NCI-H2196 (cell line): Measurements from ENCODE around the gene CDH22.

ENCODE experiments used
- DNase-seq: peaks from one replicate; lab custom pipeline; 2025; ENCODE audit not compliant: unreplicated experiment; lab: John Stamatoyannopoulos, UW

The CDH22 gene

DNA sequence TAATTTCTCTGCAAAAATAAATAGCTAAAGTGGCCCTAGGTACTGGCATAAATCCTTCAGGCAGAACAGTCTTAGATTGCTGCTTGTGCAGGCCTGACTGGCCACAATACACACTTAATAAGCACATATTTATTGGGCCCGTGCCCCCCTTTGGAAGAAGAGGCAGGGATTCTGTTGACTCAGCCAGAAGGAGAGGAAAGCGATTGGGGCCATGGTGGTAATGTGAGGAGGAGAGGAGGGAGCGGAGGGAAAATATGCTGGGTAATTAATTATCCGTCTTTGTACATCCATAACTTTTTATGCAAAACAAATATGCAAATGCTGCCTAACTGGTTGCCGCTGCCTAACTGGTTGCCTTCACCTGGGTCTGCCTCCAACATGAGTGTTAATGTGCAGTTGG is 154.0 kb downstream of the CDH22 start:
- no peak for DNase-seq

DNA sequence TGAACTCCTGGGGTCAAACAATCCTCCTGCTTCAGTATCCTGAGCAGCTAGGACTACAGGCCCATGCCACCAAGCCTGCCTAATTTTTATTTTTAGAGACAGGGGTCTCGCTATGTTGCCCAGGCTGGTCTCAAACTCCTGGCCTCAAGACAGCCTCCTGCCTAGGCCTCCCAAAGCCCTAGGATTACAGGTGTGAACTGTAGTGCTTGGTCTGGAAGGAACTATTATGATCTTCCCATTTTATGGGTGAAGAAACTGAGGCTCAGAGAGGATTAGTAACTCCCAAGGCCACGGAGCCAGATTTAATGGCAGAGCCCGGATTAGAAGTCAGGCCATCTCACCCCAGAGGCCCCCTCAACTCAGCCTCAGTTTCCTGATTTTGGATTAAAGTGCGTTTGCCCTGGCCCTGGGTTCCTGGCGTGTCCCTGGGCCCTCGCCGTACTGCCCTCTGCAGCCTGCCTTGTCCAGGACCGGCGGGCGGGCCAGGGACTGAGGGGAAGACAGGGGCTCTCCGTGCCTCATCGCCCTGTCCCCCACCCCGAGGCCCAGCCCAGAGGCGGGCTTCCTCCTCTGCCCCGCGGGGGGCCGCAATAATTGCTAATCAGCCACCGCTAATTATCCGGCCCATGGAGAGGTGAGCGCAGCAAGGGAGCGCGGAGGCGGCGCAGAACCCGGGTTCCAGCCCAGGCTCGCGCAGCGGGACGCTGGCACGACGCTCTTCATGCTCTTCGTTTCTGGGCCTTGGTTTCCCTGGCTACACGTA is 155.3 kb downstream of the CDH22 start:
- no peak for DNase-seq

DNA sequence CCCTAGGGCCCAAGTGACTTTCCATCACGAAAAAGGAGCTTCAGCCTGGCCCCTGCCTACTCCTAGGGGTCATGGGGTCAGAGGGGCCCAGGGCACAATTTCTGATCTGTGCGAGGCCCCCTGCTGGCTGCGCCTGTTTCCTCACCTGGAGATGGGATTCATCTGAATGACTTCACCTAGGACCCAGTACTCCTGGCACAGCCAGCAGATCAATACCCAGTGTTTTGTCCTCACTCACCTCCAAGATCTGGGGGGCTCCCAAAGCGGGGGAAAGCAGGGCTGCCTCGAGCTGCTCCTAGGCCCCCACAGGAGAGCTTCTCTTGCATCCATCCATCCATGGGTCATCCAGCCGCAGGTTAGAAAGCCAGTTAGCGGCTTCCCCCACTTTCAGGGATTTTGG is 156.4 kb downstream of the CDH22 start:
- no peak for DNase-seq

DNA sequence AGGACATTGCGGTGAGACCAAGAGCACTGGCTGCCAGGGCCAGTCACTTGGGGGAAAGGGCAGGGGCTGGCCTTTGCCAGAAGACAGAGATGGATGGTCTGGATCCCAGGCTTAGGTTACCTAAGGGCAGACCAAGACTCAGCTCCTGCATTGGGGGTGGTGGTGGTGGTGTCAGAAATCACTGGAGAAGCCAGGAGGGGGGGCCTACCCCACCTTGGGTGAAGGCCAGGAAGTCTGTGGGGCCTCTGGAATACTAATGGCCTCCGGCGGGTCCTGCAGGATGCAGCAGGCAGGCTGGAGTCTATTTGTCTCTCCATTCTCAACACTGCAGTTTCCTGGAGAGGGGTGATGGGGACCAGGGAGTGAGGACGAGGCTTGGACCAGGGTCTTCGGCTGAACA is 157.4 kb downstream of the CDH22 start:
- no peak for DNase-seq

DNA sequence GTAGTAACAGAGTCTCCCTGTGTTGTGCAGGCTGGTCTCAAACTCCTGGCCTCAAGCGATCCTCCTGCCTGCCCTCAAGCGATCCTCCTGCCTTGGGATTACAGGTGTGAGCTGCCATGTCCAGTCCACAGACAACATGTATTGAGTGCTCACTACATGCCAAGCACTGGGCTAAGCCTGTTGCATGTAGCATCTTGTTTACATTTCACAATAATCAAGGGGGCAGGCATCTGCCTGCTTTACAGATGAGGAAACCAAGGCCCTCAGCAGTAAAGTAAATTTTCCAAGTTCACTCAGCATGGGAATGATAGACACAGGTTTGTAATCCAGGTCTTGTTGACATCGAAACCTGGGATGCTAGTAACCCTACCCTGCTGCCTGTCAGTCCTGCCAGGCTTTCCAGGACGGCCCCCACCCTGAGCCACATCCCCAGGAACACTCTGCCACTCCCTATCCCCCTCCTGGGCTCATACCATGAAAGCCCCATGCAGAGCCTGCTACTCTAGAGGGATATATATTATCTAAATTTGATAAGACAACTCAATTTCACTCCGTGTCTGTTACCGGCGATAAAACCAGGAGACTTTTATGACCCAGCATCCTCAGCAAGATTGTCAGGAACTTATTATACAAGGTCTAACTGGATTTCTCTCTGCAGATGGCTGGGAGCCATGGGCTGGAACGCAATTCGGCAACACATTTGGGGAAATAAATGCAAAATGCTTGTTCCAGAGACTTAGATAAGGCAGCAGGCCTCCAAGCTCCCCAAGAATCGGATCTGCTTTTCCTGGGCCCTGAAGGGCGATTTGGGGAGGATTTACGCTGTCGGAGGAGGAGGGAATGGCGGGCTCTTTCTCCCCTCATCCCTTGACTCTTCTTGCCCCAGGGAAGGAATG is 159.7 kb downstream of the CDH22 start:
- DNase-seq = no peak

DNA sequence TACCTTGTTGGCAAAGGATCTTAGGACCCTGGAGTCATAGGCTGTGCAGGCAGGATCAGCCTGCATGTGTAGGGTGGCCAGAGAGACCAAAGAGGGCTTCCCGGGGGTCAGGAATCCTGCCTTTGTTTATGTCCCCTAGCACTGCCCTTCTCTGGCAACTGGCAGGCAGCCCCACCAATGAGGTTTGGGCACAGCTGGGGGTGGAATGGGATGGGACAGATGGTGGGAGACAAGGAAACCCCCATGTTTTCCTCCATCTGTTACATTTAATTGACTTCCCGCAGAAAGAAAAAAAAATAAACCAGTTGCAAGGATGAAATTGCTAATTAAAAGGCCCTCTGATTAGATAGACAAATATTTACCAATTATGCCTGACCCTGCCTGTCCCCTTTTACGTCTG is 162.6 kb downstream of the CDH22 start:
- DNase-seq = no peak

DNA sequence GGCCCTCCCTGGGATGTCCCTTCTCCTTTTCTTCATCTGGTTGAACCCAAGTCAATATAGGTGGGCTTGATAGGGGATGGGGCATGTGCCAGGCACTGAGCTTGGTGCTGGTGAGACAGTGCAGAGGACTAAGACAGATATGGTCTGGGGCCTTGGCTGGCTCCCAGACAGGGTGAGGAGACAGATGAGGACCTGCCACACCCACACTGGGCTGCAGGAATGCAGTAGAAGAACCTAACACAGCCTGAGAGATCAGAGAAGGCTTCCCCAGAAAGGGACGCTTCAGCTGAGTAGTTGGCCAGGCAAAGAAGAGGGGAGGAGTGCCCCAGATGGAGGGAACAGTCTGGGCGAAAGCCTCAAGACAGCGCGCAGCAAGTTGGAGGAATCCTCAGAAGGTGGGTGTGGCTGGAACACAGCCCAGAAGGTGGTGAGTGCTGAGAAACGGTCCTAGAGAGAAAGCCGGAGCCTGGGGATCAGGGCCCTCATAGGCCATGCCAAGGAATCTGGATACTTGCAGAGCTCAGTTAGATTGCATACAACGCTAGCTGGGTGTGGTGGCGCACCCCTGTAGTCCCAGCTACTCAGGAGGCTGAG is 163.8 kb downstream of the CDH22 start:
- DNase-seq = no peak

DNA sequence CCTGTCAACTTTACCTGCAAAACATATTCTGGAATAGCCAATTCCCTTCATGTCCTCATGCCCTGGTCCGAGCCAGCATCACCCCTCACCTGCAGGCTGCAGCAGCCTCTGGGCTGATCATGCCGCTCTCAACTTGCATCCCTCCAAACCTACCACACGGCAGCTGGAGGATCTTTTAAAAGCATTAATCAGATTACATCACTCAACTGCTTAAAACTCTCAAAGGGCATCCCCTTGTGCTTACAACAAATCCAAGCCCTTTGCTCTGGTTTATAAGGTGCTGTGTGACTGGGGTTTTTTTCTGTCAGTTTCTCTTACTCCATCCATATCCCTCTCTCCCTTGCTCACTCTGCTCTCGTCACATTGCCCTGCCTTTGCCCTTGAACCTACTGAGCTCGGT is 166.2 kb downstream of the CDH22 start:
- DNase-seq = no peak

DNA sequence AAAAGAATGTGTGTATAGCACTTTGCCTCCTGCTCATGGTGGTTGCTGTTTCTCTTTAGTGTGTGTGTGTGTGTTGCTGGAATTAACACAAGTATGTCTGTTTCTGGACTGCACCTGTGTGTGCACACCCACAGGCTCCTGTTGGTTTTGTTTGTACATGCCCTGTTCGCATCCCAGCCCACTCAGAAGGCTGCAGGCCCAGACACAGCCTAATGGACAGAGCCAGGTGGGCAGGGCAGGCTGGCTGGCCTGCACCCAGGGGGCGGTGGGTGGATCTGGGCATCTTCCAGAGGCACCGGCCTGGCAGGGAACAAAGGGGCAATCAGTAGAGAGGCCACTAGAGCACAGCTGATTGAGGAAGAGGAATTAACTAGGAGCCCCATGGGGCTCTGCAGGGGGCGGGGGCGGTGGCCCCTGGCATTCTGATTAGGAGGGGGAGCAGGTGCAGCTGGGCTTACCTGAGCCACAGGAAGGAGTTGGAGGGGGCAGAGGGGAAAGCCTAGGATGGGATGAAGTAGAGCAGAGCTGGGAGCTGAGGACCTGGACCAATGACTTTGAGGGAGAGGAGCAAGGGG is 168.3 kb downstream of the CDH22 start:
- peak; percentile 63 for DNase-seq

DNA sequence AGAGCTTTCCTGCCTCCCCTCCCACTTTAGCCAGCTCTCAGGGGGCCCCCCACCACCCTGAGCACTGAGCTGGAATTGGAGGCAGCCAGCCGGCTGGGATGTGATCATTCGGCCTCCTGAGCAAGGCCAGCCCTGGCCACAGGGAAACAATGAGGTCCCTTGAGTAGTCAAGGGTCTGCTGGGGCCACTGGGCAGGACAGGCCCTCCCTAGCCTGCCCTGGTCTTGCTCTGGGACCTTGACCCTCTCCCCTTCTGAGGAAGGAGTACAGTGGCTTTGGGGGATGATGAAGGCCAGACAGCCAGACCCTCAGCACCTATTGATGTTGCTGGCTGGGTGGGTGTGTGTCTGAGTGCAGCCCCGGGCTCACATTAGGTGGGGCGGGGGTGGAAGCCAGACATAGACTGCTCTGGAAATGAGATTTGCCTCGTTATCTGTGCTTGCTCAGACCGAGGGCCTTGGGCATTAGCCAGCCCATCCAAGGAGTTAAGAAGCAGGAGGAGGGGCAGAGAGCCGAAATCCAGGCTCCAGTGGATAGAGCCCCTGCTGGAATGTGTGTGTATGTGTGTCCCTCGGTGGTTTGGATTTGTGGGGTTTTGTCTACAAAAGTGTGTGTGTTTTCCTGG is 168.9 kb downstream of the CDH22 start:
- DNase-seq = peak; percentile 51

DNA sequence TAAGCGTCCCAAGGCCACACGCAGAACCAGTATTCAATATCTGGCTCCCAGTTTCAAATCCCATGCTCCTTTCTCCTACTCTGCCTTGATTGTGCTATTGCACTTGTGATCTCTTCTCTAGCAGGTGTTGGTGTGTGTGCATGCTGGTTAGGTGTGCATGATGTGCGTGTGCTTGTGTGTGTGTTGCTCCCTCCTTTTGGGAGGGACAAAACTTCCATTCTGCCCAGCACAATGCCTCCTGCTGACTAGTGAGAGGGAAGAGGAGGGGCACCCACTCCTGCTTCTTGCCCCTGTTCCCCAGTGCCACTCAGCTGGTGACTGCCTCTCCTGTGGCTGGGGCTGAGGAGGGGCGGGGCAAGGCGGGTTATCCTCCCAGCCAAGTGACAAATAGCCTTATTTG is 170.5 kb downstream of the CDH22 start:
- no peak for DNase-seq

DNA sequence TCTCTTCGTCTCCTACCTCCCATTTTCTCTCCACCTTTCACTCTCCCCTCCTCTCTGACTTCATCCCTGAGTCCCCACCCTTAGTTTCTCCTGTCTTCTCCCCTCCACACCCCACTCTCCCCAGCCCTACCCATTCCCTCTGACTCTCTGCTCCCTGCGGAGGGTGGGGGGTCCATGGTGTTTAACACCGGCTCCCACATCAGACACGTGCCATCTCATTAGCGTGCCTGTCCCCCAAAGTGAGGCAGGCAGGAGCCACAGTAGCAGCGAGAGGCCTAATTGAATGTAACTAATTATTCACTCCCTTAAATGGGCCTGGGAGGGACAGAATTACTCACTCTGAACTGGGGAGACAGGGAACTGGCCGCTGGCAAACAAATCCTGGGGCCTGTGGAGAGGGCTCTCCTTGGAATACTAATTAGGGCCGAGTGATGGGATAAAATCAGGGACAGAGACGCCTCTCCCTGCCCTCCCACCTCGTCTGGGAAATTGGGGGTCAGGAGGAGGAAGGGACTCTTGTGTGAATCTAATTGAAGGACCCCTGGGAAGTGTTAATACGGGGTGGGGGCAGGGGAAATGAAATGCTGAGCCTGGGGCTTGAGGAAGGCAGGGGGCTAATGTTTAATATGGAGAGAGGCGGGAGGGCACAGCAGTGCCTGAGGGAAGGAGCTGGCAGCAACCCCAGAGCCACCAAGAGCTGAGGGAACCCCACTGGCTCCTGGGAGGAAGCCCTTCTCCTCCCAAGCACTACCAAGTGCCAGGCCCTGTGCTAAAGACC is 172.3 kb downstream of the CDH22 start:
- DNase-seq = no peak

DNA sequence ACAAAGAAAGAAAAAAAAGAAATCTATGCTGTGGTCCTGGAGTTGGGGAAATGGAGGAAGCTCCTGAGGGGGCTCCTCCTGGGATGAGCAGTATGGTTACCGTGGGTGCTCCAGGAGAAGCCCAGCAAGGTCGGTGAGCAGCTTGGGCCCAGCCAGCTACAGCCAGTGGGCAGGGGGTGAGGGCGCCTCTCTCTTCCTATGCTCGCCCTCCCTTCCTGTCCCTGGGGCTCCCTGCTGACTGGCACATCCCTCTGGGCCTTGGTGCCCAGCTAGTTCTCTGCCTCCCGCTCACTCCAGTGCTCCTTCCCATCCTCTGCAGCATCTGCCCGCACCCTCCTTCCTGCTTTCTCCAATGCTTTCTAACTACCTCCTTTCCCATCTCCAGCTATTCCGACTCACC is 173.6 kb downstream of the CDH22 start:
- DNase-seq = no peak

DNA sequence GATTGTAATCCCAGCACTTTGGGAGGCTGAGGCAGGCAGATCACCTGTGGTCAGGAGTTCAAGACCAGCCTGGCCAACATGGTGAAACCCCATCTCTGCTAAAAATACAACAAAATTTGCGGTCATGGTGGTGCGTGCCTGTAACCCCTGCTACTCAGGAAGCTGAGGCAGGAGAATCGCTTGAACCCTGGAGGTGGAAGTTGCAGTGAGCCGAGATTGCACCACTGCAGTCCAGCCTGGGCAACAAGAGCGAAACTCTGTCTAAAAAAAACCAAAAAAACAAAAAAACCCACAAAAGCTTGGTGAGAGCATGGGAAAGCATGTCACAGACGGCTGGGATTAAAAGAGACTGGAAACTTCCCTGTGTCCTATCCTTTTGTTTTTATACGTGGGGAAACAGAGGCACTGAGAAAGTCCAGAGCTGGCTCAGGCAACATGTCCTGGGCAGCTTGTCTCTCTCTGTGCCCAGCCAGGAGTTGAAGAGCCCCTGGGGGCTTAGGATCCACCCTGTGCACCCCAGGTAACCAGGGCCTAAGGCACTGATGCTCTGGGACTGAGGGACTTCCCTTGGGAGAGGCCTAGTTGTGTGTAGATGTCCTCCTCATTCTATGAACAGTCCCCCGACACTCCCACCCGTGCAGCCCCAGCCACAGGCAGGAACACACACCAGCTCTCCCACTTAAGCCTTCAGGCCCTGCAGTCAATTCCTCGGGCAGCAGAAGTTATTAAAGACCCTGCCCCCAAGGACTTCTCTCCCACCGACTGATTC is 174.2 kb downstream of the CDH22 start:
- DNase-seq = no peak

DNA sequence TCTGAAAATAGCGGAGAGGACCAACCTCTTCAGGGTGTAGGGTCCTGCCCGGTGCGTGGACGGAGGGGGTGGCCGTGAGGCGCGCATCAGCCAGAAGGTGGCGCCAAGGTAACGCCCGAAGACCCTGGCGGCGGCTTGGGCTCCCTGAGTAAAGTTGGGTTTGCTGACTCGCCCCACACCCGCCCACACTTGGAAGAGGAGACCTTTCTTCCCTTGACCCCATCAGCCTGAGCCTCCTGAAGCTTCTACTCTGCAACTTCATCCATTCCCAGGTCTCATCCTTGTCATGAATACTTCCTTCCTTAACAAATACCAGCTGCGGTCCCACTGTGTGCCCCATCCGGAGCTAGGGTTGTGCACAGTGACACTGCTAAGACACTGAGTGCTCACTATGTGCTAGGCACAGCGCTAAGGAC is 175.6 kb downstream of the CDH22 start:
- peak; percentile 74 for DNase-seq

DNA sequence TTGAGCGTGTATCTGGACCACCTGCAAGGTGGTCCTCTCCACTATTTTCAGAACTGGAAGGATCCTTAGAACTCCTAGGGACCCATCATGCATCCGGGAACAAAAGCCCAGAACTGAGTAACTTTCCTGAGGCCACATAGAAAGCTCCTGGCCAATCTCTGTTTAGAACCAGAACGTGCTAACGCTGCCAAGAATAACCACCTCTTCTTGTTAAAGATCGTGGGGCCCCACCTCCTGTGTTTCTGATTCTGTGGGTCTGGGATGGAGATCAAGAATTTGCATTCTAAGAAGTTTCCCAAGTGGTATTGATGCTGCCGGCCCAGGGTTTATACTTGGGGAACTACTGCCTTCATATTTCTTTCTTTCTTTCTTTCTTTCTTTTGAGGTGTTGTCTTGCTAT is 176.9 kb downstream of the CDH22 start:
- no peak for DNase-seq

DNA sequence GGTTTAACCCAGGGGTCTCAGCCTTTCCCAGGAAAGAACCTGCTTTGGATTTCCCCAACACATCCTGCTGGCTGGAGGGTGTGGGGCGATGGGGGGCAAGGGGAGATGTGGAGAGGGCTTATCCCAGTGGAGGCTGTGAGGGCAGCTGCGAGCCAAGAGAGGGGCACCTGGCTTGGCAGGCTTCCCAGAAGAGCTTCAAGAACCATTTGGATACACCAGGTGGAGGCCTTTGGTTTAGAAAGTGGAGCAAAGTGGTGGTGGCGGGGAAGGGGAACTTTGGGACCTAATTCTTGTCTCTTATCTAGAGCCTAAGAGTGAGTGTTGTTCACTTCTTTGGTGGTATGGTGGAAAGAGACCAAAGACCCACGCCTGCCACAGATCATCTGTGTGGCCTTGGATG is 177.8 kb downstream of the CDH22 start:
- peak; percentile 59 for DNase-seq

DNA sequence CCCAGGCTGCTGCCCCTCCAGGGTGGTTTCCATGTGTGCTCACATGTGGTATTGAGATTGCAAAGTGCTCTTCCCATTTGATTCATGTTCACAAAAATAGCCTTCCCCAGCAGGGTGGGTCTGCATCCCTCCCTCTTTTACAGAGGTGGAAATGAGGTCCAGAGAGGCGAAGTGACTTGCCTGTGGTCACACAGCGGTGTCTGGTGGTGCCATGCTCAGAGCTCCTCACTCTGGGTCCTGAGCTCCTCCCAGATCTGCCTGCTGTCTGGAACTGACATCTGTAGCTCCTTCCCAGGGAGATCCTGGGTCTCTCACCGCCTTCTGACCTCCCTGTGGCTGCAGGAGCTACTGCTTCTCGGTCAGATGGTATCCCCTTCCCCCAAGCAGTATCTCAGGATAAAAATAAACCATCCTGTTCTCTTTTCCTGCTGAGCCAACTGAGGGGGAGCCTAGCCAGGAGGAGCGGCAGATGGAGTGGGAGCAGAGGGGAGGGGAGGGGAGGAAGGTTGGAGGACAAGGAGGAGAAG is 178.3 kb downstream of the CDH22 start:
- peak; percentile 47 for DNase-seq
